Bronchial epithelial cell (primary cell): ENCODE results near the gene TRAPPC3. TPM values are rescaled to one million over a fixed set of nuclear protein-coding genes. Genes with fewer than 3 reads are reported as not detected.

ENCODE experiments used
- DNase-seq: peaks from one replicate; pipeline ENCODE4 v3.0.0-alpha.2; 2010; ENCODE audit warnings: low read depth
- FAIRE-seq: peaks from 2 replicates; lab custom pipeline; 2011; peaks lifted over from hg19 to GRCh38; lab: Jason Lieb, UNC
- H3K27me3 ChIP-seq: 2 replicates; pipeline ENCODE4 v1.5.1; 2011; ENCODE audit warnings: low read length; ENCODE audit not compliant: control insufficient read depth, insufficient read depth
- H3K36me3 ChIP-seq: 2 replicates; pipeline ENCODE4 v1.5.1; 2011; ENCODE audit warnings: low read length; ENCODE audit not compliant: control insufficient read depth, insufficient read depth
- H3K4me3 ChIP-seq: 2 replicates; pipeline ENCODE4 v1.5.1; 2011; ENCODE audit warnings: mild to moderate bottlenecking, low read depth, low read length, control low read depth
- total RNA-seq: library from RNA; depleted of rRNA; stranded (reverse); fragments of >200 nt; gene quantifications from 2 replicates; pipeline ENCODE4 v1.2.1, GENCODE V29; 2014
- TF ChIP-seq, protein P1 (sequence below): IDR thresholded peaks from 2 replicates; pipeline ENCODE4 v1.5.1; 2011; ENCODE audit warnings: mild to moderate bottlenecking, moderate library complexity, low read length, control low read depth, inconsistent platforms; ENCODE audit not compliant: insufficient read depth, severe bottlenecking

The TRAPPC3 gene
- total RNA-seq, 1 donor from 2014 or later = 105 TPM

DNA sequence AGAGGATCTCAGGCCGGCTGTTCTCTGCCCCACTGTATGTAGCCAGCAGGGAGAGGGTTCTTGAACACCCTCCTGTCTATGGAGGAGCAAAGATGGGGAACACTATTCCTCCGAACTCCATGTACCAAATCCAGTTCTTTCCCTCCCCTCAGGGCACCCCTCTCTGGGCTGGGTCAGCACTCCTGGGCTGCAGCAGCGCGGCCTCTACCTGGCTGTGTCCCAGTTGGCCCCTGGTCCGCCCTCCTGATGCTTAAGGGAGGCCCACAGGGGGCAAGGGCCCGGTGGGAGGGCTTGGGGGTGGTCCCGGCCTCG lies 61.1 kb downstream of the TRAPPC3 start:
- TF ChIP-seq, protein P1, sequence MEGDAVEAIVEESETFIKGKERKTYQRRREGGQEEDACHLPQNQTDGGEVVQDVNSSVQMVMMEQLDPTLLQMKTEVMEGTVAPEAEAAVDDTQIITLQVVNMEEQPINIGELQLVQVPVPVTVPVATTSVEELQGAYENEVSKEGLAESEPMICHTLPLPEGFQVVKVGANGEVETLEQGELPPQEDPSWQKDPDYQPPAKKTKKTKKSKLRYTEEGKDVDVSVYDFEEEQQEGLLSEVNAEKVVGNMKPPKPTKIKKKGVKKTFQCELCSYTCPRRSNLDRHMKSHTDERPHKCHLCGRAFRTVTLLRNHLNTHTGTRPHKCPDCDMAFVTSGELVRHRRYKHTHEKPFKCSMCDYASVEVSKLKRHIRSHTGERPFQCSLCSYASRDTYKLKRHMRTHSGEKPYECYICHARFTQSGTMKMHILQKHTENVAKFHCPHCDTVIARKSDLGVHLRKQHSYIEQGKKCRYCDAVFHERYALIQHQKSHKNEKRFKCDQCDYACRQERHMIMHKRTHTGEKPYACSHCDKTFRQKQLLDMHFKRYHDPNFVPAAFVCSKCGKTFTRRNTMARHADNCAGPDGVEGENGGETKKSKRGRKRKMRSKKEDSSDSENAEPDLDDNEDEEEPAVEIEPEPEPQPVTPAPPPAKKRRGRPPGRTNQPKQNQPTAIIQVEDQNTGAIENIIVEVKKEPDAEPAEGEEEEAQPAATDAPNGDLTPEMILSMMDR = no peak
- H3K4me3 ChIP-seq = peak overlapping the region; percentile 93
- no peak for FAIRE-seq
- no peak for DNase-seq
- H3K27me3 ChIP-seq = no peaks in the 10 kb centered on the region
- H3K36me3 ChIP-seq = peaks cover 19% of the 10 kb centered on the region

DNA sequence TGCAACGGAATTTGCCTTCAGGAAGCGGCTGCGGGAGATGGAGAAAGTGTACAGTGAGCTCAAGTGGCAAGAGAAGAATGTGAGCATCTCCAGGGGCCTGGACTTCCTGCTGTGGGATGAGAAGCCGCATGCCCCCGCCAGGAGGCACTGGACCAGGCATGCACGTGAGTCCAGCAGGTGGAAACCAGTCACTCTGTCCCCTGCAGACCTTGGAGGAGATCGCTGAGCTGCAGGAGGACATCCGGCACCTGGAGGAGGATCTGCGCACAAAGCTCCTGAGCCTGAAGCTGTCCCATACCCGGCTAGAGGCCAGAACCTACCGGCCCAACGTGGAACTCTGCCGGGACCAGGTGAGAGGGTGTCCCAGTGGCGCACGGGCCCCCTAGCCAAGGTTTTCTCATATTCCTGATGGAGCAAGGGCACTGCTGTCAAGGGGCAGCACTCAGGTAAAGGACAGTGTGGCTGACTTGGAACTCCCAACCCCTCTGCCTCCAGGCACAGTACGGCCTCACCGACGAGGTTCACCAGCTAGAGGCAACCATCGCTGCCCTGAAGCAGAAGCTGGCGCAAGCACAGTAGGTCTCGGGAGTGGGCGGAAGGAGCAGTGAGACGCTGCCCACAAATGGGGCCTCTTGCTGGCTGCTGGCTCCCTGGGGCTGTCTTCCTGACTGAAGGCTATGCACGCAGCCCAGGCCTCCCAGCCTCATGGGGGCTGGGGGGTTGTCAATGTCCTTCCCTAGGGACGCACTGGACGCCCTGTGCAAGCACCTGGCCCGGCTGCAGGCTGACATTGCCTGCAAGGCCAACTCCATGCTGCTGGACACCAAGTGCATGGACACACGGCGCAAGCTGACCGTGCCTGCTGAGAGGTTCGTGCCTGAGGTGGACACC lies 61.8 kb downstream of the TRAPPC3 start:
- Histone ChIP-seq H3K36me3 (peaks cover 15% of the 10 kb centered on the region), H3K4me3 (no peak overlapping the region), H3K27me3 (no peaks in the 10 kb centered on the region)
- FAIRE-seq (no peak), DNase-seq (no peak)
- TF ChIP-seq, protein P1 = no peak

Other genes with a start within 250 kb of the TRAPPC3 start
- gene AGO3, start 218.4 kb downstream of the TRAPPC3 start, total RNA-seq = 9.5 and 9.6 TPM in 2 replicates
- gene TEKT2, start 65.4 kb downstream of the TRAPPC3 start, total RNA-seq = under 0.01 and 0.26 TPM in 2 replicates
- gene ADPRS, start 60.6 kb downstream of the TRAPPC3 start, total RNA-seq = 42.4 and 50.0 TPM in 2 replicates
- gene COL8A2, start 24.3 kb downstream of the TRAPPC3 start, total RNA-seq = 1.6 and 3.3 TPM in 2 replicates
- 54.5 and 75.1 TPM in 2 replicates for gene MAP7D1, start 6.7 kb upstream of the TRAPPC3 start, total RNA-seq
- gene THRAP3, start 75.0 kb upstream of the TRAPPC3 start, total RNA-seq = 82.3 and 82.4 TPM in 2 replicates
- 2.6 and 6.9 TPM in 2 replicates for gene SH3D21, start 156.9 kb upstream of the TRAPPC3 start, total RNA-seq
- 17.4 and 20.5 TPM in 2 replicates for gene EVA1B, start 174.2 kb upstream of the TRAPPC3 start, total RNA-seq
- gene STK40, start 236.4 kb upstream of the TRAPPC3 start, total RNA-seq = 9.0 and 12.3 TPM in 2 replicates
- gene LSM10, start 248.4 kb upstream of the TRAPPC3 start, total RNA-seq = 7.6 and 11.5 TPM in 2 replicates